C1 segment of cervical spinal cord (tissue), 14 donors: Measurements from ENCODE around the gene KCNV2.
"Not testable (repeated sequence)": the region's sequence is repeated elsewhere in the genome, so short reads cannot be mapped to it uniquely, and the experiment has no call there.

Experiments
- DNase-seq, 14 donors: peaks; one replicate each; lab custom pipeline; 2025; lab: John Stamatoyannopoulos, UW

Gene KCNV2

GRCh38 chr9:2717385-2717784 is at the start of gene KCNV2:
Gene KCNV2 (plus strand): TSS chr9:2717510. CDS start chr9:2717740, 230 bp downstream.
- DNase-seq = no peak

GRCh38 chr9:2673161-2673560 is 44.1 kb upstream of the KCNV2 start:
- no peak for DNase-seq

DNA sequence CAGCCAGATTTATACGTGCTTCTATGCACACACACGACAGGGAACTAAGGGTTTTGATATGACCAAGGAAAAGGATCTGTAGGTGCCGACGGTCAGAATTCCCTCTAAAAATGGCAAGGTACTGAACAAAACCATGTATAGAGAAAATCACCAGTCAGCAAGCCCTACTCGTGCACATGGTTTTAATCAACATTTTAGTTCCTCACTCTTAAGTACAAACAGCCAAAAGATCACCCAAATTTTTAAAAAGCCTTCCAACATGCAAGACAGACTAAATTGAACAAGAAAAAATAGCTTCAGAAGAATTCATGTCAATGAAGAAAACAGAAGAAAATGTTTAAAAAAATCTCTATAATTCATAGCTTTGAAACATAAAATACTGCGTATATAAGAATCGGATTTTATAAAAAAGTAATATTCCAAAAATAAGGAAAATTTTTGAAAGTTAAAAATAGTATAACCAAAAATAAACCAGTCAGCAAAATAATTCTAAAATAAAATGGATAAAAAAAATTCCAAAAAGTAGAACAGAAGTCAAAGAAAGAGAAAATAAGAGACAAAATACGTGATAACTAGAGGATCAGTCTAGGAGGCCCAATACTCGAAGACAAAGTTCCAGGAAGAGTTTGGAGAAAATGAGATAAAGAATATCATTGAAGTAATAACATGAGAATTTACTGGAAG is 43.0 kb upstream of the KCNV2 start:
- no peak for DNase-seq

- no peak for DNase-seq
Observed at GRCh38 chr9:2675834-2676233, 41.5 kb upstream of the KCNV2 start.

- no peak for DNase-seq
Observed at GRCh38 chr9:2676466-2676865, 40.8 kb upstream of the KCNV2 start.

DNA sequence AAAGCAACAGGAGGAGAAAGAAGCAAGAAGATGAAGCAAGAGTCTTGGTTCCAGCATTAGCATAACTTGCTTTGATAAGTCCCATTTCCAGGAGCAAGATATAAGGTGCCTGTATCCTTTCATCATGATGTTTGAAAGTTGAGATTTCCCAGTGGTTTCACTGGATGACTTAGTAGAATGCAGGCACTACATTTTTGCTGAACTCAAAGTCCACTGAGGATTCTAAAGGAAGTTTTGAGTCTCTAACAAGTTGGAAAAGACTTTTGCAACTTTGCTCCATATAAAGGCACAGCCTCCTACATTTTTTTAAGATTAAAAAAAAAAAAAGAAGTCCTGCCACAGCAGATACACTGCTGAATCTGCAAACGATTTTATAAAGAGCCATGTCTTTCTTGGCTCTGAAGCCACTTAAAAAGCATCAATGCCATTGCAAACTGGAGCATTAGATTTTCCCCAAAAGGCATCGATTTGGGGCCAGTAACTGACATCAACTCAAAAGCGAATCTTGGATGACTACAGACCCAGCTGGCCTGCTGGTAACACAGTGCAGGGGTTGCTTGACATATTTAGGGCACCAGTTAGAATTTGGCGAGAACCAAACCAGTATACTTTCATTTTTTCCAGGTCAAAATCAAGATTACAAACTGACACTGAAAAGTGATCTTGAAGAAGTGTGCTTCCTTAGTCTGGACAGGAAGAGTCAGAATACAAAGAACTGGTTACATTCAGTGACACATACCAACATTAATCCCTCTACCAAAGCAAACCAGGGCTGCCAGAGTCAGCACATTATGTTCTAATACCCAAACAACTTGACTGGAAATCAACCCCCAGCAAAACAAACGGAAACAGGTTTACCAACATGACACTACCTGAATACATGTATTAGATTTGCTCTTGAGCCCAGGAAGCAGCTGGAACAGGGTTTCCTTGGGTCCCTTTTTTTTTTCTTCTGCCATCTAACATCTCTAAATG is 39.1 kb upstream of the KCNV2 start:
- no peak for DNase-seq

GRCh38 chr9:2679011-2679410 is 38.3 kb upstream of the KCNV2 start:
- no peak for DNase-seq

DNA sequence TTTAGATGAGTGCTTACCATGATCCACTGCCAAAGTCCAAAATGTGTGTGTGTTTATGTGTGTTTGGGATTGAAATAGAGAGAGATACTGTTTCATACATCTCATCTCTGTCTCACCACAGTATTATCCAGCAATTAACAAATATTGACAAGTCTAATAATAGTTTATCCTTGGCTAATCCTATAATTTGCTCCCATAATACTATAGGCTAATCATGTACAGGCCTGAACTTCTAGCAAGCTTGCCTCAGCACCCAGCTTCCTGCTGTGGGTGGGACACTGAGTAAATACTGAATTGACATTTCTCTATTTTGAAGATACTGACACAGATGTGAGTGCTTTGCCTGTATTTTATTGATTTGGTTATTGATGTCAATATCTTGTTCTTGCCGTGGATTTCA is 35.3 kb upstream of the KCNV2 start:
- DNase-seq = no peak

- no peak for DNase-seq
Observed at GRCh38 chr9:2686911-2687310, 30.4 kb upstream of the KCNV2 start.

GRCh38 chr9:2688636-2689035 is 28.7 kb upstream of the KCNV2 start:
- no peak for DNase-seq

GRCh38 chr9:2691212-2691611 is 26.1 kb upstream of the KCNV2 start:
- DNase-seq = no peak

DNA sequence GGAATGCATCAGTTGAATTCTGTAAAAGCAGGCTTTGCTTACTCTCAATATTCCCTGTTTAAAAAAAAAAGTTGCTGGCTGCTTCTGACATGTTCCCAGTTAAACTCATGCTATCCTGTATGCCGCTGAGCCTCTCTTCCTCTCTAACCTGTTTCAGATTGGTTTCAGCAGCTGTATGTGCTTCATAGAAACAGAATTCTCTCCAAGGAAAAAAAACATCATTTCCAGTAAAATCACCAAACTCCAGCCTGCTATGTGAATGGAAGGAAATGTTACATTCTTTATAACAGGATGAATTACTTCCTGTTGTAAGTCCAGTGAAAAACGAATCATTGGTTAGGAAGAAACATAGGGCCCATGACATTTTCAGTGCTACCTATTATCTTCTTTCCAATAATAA is 25.7 kb upstream of the KCNV2 start:
- no peak for DNase-seq

DNA sequence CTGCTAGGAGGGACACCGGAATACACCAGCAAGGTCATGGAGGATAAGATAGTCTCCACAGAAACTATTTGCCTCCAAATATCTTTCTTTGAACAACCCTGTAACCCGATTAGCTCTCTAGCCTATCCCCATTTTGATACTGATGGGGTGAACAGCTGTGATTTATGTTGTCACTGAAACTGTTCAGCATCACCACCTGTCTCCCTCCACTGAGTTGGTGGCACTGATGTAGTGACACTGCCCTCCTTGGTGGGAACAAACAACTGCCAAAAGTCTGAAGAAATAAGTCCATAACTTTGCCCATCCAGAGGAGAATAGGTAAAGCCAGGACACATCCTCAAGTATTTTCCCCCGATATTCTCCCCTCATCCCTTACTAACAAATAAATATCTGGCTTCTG is 24.3 kb upstream of the KCNV2 start:
- DNase-seq = no peak

GRCh38 chr9:2697492-2697891 is 19.8 kb upstream of the KCNV2 start:
- DNase-seq = no peak

GRCh38 chr9:2700398-2700797 is 16.9 kb upstream of the KCNV2 start:
- no peak for DNase-seq

GRCh38 chr9:2700909-2701550 is 16.3 kb upstream of the KCNV2 start:
- DNase-seq = no peak

- DNase-seq = no peak
Observed at GRCh38 chr9:2704504-2704903, 12.8 kb upstream of the KCNV2 start.

GRCh38 chr9:2707256-2707655 is 10.1 kb upstream of the KCNV2 start:
- DNase-seq = not testable (repeated sequence)

DNA sequence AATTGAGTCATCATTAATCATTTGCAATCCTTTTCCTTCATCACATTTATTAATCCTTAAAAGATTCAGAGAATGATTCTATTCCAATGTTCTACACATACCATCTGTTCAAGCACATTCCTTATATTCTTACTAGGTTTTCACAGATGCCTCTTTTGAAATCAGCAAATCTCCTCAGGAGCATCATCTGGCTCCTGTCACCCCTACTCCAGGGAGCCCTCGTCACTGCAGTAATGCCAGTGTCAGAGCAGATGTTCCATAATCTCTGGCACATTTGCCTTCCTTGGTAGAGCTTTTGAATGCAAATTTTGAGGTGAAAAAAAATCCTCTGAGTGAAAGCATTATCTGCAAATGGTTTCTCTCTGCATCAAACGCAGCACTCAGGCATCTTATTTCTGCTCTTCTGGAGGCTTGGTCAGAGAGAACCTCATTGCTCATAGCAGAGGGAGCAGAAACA is 7.6 kb upstream of the KCNV2 start:
- no peak for DNase-seq

- DNase-seq = no peak
Observed at GRCh38 chr9:2711716-2712115, 5.6 kb upstream of the KCNV2 start.

DNA sequence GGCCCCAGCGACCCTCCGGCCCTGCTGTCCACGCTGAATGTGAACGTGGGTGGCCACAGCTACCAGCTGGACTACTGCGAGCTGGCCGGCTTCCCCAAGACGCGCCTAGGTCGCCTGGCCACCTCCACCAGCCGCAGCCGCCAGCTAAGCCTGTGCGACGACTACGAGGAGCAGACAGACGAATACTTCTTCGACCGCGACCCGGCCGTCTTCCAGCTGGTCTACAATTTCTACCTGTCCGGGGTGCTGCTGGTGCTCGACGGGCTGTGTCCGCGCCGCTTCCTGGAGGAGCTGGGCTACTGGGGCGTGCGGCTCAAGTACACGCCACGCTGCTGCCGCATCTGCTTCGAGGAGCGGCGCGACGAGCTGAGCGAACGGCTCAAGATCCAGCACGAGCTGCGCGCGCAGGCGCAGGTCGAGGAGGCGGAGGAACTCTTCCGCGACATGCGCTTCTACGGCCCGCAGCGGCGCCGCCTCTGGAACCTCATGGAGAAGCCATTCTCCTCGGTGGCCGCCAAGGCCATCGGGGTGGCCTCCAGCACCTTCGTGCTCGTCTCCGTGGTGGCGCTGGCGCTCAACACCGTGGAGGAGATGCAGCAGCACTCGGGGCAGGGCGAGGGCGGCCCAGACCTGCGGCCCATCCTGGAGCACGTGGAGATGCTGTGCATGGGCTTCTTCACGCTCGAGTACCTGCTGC is 839 bp downstream of the KCNV2 start:
- DNase-seq = no peak

- DNase-seq = no peak
Observed at GRCh38 chr9:2718698-2719033, 1.4 kb downstream of the KCNV2 start.
